Testis (tissue), 2 donors: ENCODE results near the gene OGFR.

Source experiments
- CTCF ChIP-seq, 3 experiments: fragments of 450-650 bp in 2 of 3; fragments of 200-600 bp in 1 of 3; sonication (generic) in 1 of 3; IDR thresholded peaks; one replicate each; pipeline ENCODE4 v1.5.1; 2016 to 2019; ENCODE audit warnings: antibody characterized with exemption in 3 of 3, mild to moderate bottlenecking in 2 of 3, moderate library complexity in 1 of 3
- POLR2A ChIP-seq: fragments of 450-650 bp; IDR thresholded peaks from one replicate; pipeline ENCODE4 v1.6.1; 2017; ENCODE audit warnings: antibody characterized with exemption, mild to moderate bottlenecking, moderate library complexity

GRCh38 chr20:62854121-62854520, 49.5 kb downstream of the OGFR start:
- TF ChIP-seq CTCF (IDR thresholded peaks at IDR 0.05) (no peak), POLR2A (no peak)
